Measurements from ENCODE around the gene N4BP2L2. TPM values are rescaled to one million over a fixed set of nuclear protein-coding genes. Genes with fewer than 3 reads are reported as not detected.
A peak's percentile ranks its signal among the peaks of the same experiment; 100 is the strongest.

The N4BP2L2 gene
- total and polyA plus RNA-seq, 2 experiments from 2014 or later, result 63.1 to 160 TPM

DNA sequence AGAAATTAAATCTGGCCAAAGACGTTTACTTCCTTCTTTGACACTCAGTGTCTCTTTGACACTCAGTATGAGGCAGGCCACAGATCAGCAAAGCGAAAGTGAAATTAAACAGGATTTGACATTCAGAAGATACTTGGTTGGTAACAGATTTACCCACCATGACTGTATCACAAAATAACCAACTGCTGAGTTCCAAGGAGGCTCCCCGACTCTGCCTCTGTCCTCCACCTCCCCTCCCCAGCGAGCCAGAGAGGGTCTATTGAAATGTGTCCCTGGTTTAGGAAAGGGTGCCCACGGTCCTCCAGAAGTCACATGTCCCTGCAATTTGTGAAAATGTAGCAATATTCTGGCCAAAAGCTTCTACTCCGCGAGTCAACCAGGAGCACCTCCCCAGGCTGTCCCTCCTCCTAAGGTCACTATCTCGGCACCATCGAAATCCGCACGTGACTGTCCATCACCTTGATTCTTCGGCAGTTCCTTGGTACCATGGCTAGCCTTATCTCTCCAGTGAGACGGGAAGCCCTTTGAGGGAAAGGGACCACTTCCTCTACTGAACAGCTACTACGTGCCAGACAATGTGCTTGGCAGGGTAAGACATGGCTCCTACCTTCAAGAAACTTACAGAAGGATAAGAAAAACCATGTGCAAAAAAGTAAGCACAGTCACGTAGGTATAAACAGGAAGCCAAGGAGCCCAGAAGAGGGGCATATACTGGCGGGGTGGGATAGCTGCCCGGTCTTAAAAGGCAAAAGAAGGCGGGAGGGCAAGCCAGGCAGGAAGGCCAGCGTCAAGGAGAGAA, 112.2 kb downstream of the N4BP2L2 start:
- TF ChIP-seq, protein P1, sequence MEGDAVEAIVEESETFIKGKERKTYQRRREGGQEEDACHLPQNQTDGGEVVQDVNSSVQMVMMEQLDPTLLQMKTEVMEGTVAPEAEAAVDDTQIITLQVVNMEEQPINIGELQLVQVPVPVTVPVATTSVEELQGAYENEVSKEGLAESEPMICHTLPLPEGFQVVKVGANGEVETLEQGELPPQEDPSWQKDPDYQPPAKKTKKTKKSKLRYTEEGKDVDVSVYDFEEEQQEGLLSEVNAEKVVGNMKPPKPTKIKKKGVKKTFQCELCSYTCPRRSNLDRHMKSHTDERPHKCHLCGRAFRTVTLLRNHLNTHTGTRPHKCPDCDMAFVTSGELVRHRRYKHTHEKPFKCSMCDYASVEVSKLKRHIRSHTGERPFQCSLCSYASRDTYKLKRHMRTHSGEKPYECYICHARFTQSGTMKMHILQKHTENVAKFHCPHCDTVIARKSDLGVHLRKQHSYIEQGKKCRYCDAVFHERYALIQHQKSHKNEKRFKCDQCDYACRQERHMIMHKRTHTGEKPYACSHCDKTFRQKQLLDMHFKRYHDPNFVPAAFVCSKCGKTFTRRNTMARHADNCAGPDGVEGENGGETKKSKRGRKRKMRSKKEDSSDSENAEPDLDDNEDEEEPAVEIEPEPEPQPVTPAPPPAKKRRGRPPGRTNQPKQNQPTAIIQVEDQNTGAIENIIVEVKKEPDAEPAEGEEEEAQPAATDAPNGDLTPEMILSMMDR (conservative IDR thresholded peaks at IDR 0.05; ENCODE audit: low read depth in 2 of 2), result no peak
- TF ChIP-seq NANOG (IDR thresholded peaks at IDR 0.05; ENCODE audit: borderline replicate concordance) (no peak), EZH2phosphoT487 (IDR thresholded peaks at IDR 0.05; ENCODE audit: unreplicated experiment) (no peak), ZNF331 (CRISPR knock-in tag; IDR thresholded peaks at IDR 0.05; ENCODE audit: low read depth) (no peak)
- TF ChIP-seq, protein P2, sequence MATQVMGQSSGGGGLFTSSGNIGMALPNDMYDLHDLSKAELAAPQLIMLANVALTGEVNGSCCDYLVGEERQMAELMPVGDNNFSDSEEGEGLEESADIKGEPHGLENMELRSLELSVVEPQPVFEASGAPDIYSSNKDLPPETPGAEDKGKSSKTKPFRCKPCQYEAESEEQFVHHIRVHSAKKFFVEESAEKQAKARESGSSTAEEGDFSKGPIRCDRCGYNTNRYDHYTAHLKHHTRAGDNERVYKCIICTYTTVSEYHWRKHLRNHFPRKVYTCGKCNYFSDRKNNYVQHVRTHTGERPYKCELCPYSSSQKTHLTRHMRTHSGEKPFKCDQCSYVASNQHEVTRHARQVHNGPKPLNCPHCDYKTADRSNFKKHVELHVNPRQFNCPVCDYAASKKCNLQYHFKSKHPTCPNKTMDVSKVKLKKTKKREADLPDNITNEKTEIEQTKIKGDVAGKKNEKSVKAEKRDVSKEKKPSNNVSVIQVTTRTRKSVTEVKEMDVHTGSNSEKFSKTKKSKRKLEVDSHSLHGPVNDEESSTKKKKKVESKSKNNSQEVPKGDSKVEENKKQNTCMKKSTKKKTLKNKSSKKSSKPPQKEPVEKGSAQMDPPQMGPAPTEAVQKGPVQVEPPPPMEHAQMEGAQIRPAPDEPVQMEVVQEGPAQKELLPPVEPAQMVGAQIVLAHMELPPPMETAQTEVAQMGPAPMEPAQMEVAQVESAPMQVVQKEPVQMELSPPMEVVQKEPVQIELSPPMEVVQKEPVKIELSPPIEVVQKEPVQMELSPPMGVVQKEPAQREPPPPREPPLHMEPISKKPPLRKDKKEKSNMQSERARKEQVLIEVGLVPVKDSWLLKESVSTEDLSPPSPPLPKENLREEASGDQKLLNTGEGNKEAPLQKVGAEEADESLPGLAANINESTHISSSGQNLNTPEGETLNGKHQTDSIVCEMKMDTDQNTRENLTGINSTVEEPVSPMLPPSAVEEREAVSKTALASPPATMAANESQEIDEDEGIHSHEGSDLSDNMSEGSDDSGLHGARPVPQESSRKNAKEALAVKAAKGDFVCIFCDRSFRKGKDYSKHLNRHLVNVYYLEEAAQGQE (IDR thresholded peaks at IDR 0.05; ENCODE audit: unreplicated experiment), result no peak
- no peaks in the 10 kb centered on the region for H3K9me2 ChIP-seq (ENCODE audit: insufficient read depth)
- H3K36me3 ChIP-seq (ENCODE audit: insufficient read depth), result no peaks in the 10 kb centered on the region
- peaks cover 23% of the 10 kb centered on the region for H3K4me1 ChIP-seq (ENCODE audit: insufficient read depth)
- no peaks in the 10 kb centered on the region; the same call in 2 of the 3 replicates for H3K9me3 Mint-ChIP-seq
- DNase-seq (ENCODE audit: low spot score) (no peak), ATAC-seq (no peak; the same call in 2 of the 3 replicates)
- peaks cover 27% of the 10 kb centered on the region for H3K4me1 Mint-ChIP-seq
- no peak overlapping the region for H3K27ac Mint-ChIP-seq
- H2AFZ ChIP-seq, result peak overlapping the region; percentile 94
- peak overlapping the region; percentile 79 for H3K4me3 ChIP-seq
- H3K4me2 ChIP-seq, result peak overlapping the region; percentile 95
- no peaks in the 10 kb centered on the region; the same call in 2 of the 3 replicates for H3K36me3 Mint-ChIP-seq (ENCODE audit: low read depth)
- H3K27me3 ChIP-seq (ENCODE audit: insufficient read depth), result peaks cover 18% of the 10 kb centered on the region
- peaks cover 6% of the 10 kb centered on the region for H3K27me3 Mint-ChIP-seq (ENCODE audit: insufficient read depth, low read depth, poor library complexity)
- H3K27ac ChIP-seq (ENCODE audit: low read depth), result no peak overlapping the region
- H3F3A ChIP-seq (replicated peaks; ENCODE audit: low read depth), result peaks cover 14% of the 10 kb centered on the region; the same call in 1 of the 2 replicates
- 0 out of 2 replicates have a peak, but pooled peaks cover 3% of the 10 kb centered on the region for H4K20me1 ChIP-seq (replicated peaks; ENCODE audit: insufficient read depth)
- 0 out of 2 replicates have a peak, but pooled peaks cover 7% of the 10 kb centered on the region for H3K79me2 ChIP-seq (replicated peaks; ENCODE audit: insufficient read depth)
- peak overlapping the region; percentile 70 for H3K4me3 Mint-ChIP-seq

DNA sequence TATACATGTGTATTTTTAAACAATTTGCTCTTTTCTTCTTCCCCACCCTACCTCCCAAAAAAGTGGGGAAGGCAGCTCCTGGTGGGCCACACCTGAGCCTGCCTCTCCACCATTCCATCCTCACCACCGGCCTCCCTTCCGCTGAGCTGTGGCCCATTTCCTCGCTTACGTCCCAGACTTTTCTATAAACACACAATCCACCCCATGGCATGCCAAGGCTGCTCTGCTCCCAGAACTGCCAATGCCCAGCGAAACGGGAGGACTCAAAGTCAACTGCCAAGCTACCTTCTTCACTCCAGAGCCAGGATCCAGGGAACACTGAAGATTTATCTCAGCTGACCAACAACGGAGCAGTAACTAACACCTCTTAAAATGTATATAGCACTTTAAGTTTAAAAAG, 113.4 kb downstream of the N4BP2L2 start:
- no peak overlapping the region for H3K4me2 ChIP-seq
- H3K27me3 ChIP-seq (ENCODE audit: insufficient read depth), result peaks cover 18% of the 10 kb centered on the region
- H3K36me3 ChIP-seq (ENCODE audit: insufficient read depth), result no peaks in the 10 kb centered on the region
- H3K9me2 ChIP-seq (ENCODE audit: insufficient read depth), result no peaks in the 10 kb centered on the region
- Mint-ChIP-seq H3K9me3 (peaks cover under 1% of the 10 kb centered on the region; the same call in 2 of the 3 replicates), H3K4me3 (no peak overlapping the region), H3K27ac (no peak overlapping the region), H3K36me3 (ENCODE audit: low read depth) (peaks cover 2% of the 10 kb centered on the region), H3K4me1 (peaks cover 27% of the 10 kb centered on the region), H3K27me3 (ENCODE audit: insufficient read depth, low read depth, poor library complexity) (peaks cover 6% of the 10 kb centered on the region)
- 0 out of 2 replicates have a peak, but pooled peaks cover 7% of the 10 kb centered on the region for H3K79me2 ChIP-seq (replicated peaks; ENCODE audit: insufficient read depth)
- ATAC-seq (no peak), DNase-seq (ENCODE audit: low spot score) (no peak)
- 0 out of 2 replicates have a peak, but pooled peaks cover 3% of the 10 kb centered on the region for H4K20me1 ChIP-seq (replicated peaks; ENCODE audit: insufficient read depth)
- no peak overlapping the region for H3K4me3 ChIP-seq
- H3F3A ChIP-seq (replicated peaks; ENCODE audit: low read depth), result peaks cover 14% of the 10 kb centered on the region; the same call in 1 of the 2 replicates
- H2AFZ ChIP-seq, result no peak overlapping the region
- H3K4me1 ChIP-seq (ENCODE audit: insufficient read depth), result peaks cover 23% of the 10 kb centered on the region
- H3K27ac ChIP-seq (ENCODE audit: low read depth), result no peak overlapping the region
- no peak for TF ChIP-seq CREB1 (CRISPR knock-in tag; IDR thresholded peaks at IDR 0.05; ENCODE audit: low read depth)
- TF ChIP-seq, protein P3, sequence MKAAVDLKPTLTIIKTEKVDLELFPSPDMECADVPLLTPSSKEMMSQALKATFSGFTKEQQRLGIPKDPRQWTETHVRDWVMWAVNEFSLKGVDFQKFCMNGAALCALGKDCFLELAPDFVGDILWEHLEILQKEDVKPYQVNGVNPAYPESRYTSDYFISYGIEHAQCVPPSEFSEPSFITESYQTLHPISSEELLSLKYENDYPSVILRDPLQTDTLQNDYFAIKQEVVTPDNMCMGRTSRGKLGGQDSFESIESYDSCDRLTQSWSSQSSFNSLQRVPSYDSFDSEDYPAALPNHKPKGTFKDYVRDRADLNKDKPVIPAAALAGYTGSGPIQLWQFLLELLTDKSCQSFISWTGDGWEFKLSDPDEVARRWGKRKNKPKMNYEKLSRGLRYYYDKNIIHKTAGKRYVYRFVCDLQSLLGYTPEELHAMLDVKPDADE (IDR thresholded peaks at IDR 0.05), result no peak
- TF ChIP-seq ZNF331 (CRISPR knock-in tag; IDR thresholded peaks at IDR 0.05; ENCODE audit: low read depth), result no peak
- TF ChIP-seq STAT1 (IDR thresholded peaks at IDR 0.05; ENCODE audit: unreplicated experiment), result no peak
- TF ChIP-seq JUNB (IDR thresholded peaks at IDR 0.05; ENCODE audit: unreplicated experiment), result no peak
- TF ChIP-seq, protein P1 (conservative IDR thresholded peaks at IDR 0.05; ENCODE audit: low read depth in 2 of 2), result no peak
- TF ChIP-seq EZH2phosphoT487 (IDR thresholded peaks at IDR 0.05; ENCODE audit: unreplicated experiment), result no peak
- no peak for TF ChIP-seq POLR2AphosphoS5 (IDR thresholded peaks at IDR 0.05; ENCODE audit: low read depth)

Measured in GM23338 (cell line).